DMS53 (cell line): ENCODE results near the gene MRM1.
A peak's percentile ranks its signal among the peaks of the same experiment; 100 is the strongest.
"Not testable (repeated sequence)": the region's sequence is repeated elsewhere in the genome, so short reads cannot be mapped to it uniquely, and the experiment has no call there.

Source experiments
- DNase-seq: peaks from one replicate; lab custom pipeline; 2025; lab: John Stamatoyannopoulos, UW

The MRM1 gene

GRCh38 chr17:36600936-36601302, 464 bp upstream of the MRM1 start:
- no peak for DNase-seq

GRCh38 chr17:36602030-36602748, 806 bp downstream of the MRM1 start:
- DNase-seq = peak; percentile 69

GRCh38 chr17:36602924-36603384, 1.6 kb downstream of the MRM1 start:
- DNase-seq = peak; percentile 74

- not testable (repeated sequence) for DNase-seq
Observed at GRCh38 chr17:36605028-36605427, 3.6 kb downstream of the MRM1 start.

- DNase-seq = no peak
Observed at GRCh38 chr17:36608280-36608679, 6.9 kb downstream of the MRM1 start.

- peak; percentile 68 for DNase-seq
Observed at GRCh38 chr17:36608794-36609497, 7.6 kb downstream of the MRM1 start.

GRCh38 chr17:36609498-36609862, 8.1 kb downstream of the MRM1 start:
- DNase-seq = no peak

- no peak for DNase-seq
Observed at GRCh38 chr17:36610474-36610873, 9.1 kb downstream of the MRM1 start.

GRCh38 chr17:36611345-36612072, 10.1 kb downstream of the MRM1 start:
- peak; percentile 6 for DNase-seq

- DNase-seq = no peak
Observed at GRCh38 chr17:36612323-36612722, 10.9 kb downstream of the MRM1 start.

GRCh38 chr17:36613155-36613554, 11.8 kb downstream of the MRM1 start:
- no peak for DNase-seq

GRCh38 chr17:36614081-36614480, 12.7 kb downstream of the MRM1 start:
- no peak for DNase-seq

GRCh38 chr17:36614933-36615332, 13.6 kb downstream of the MRM1 start:
- no peak for DNase-seq

- DNase-seq = no peak
Observed at GRCh38 chr17:36616061-36617029, 15.0 kb downstream of the MRM1 start.

- DNase-seq = no peak
Observed at GRCh38 chr17:36617773-36618172, 16.4 kb downstream of the MRM1 start.

GRCh38 chr17:36623281-36623680, 21.9 kb downstream of the MRM1 start:
- no peak for DNase-seq

GRCh38 chr17:36625188-36625587, 23.8 kb downstream of the MRM1 start:
- DNase-seq = no peak

- peak; percentile 72 for DNase-seq
Observed at GRCh38 chr17:36627101-36627500, 25.7 kb downstream of the MRM1 start.

- DNase-seq = no peak
Observed at GRCh38 chr17:36628576-36628975, 27.2 kb downstream of the MRM1 start.

- peak; percentile 75 for DNase-seq
Observed at GRCh38 chr17:36629252-36629847, 28.0 kb downstream of the MRM1 start.

GRCh38 chr17:36629970-36630502, 28.7 kb downstream of the MRM1 start:
- DNase-seq = peak; percentile 5
